Measurements from ENCODE around the gene NKAP. TPM values are rescaled to one million over a fixed set of nuclear protein-coding genes. Genes with fewer than 3 reads are reported as not detected.

NKAP gene
- total RNA-seq, 1 donor from 2014 or later: 4.1 TPM

Other genes starting within 250 kb of the NKAP start
- not detected in 2 replicates for gene SOWAHD, start 185.2 kb downstream of the NKAP start, total RNA-seq
- gene RPL39, start 152.1 kb downstream of the NKAP start, total RNA-seq: 2,079 and 2,323 TPM in 2 replicates
- gene UPF3B, start 90.8 kb downstream of the NKAP start, total RNA-seq: 2.4 and 3.2 TPM in 2 replicates
- 15.8 and 16.6 TPM in 2 replicates for gene RNF113A, start 72.0 kb downstream of the NKAP start, total RNA-seq
- 68.0 and 100 TPM in 2 replicates for gene NDUFA1, start 71.9 kb downstream of the NKAP start, total RNA-seq
- not detected in 2 replicates for gene AKAP14, start 47.9 kb downstream of the NKAP start, total RNA-seq
- gene RHOXF2B, start 133.9 kb upstream of the NKAP start, total RNA-seq: not detected in 2 replicates
- gene RHOXF1, start 172.2 kb upstream of the NKAP start, total RNA-seq: not detected in 2 replicates
- gene RHOXF2, start 214.9 kb upstream of the NKAP start, total RNA-seq: not detected in 2 replicates

Data from pulmonary artery endothelial cell (primary cell).